GM18873 (cell line): ENCODE results near the gene RAB11B.
"Not testable (repeated sequence)": the region's sequence is repeated elsewhere in the genome, so short reads cannot be mapped to it uniquely, and the experiment has no call there.

Source experiments
- ATAC-seq: cut with Tn5 transposase; IDR thresholded peaks from one replicate; pipeline ENCODE4 v1.9.1; 2021; ENCODE audit warnings: mild to moderate bottlenecking, moderate library complexity, moderate number of reproducible peaks; ENCODE audit not compliant: unreplicated experiment, low FRiP score

RAB11B gene

GRCh38 chr19:8393192-8393870 lies 3.2 kb downstream of the RAB11B start:
- ATAC-seq, result no peak

GRCh38 chr19:8393871-8394250 lies 3.7 kb downstream of the RAB11B start:
- no peak for ATAC-seq

DNA sequence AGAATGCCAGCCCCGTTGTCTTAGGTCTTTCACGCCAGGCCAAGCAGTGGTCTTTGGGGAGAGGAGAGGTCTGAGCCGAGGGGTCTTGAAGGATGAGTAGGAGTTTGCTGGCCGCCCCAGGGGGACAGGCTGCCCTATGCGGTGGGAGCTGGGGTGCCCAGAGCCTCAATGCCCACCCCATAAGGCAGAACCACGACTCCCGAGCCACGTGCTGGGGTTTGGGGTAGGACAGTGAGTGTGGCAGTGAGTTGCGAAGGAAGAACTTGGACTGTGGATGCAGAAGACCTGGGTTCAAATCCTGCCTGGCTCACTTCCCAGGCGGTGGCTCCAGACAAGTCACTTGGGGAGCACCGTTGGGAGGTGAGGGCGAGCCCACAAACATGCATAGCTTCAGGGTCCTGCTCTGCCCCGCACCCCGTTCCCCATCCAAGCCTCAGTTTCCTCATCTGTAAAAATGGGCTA lies 5.5 kb downstream of the RAB11B start:
- ATAC-seq, result no peak

- ATAC-seq, result no peak
Measured at GRCh38 chr19:8396185-8396562, 6.0 kb downstream of the RAB11B start.

DNA sequence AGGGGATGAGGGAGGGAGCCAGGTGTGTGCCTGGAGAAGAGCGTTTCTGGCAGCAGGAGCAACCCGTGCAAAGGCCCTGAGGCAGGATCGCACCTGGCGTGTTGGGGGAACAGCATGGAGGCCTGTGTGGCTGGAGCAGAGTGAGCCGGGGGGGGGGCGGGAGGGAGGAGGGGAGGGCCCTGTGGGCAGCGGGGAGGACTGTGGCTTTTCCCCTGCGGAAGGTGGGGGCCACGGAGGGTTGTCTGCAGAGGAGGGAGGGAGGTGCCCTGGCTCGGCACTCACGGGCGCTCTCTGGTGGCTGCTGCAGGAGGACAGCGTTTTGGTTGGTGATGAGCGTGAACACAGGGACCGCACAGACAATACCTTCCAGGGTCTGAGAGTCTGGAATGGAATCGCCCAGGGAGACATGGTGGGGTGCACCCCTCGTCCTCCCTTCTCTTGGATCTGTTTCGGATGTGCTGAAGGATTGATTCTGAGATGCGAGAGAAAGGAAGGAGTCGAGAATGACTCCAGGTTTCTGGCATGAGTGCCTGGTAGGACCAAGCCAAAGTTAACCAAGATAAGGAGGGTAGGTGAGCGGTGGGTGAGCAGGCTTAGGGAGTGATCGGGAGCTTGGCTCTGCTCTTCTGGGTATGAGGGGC lies 6.5 kb downstream of the RAB11B start:
- ATAC-seq, result no peak

DNA sequence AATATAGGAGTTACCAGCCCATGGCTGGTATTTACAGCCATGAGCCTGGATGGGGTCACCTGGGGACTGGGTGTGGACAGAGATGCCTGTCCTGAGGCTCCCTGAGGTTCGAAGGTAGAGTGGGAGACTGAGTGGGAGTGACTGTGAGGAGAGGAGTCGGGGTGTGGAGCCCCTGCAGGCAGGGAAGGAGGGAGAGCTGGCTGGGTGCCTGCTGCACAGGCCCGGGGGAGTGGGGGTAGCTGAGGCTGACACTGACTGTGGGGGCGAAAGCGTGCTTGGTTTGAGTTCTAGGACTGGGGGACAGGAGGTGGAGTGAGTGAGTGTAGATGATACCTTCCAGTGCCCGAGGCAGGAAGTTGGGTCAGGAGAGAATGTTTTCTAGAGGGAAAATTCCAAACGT lies 7.1 kb downstream of the RAB11B start:
- ATAC-seq, result no peak

GRCh38 chr19:8397746-8398310 lies 7.7 kb downstream of the RAB11B start:
- ATAC-seq, result no peak

DNA sequence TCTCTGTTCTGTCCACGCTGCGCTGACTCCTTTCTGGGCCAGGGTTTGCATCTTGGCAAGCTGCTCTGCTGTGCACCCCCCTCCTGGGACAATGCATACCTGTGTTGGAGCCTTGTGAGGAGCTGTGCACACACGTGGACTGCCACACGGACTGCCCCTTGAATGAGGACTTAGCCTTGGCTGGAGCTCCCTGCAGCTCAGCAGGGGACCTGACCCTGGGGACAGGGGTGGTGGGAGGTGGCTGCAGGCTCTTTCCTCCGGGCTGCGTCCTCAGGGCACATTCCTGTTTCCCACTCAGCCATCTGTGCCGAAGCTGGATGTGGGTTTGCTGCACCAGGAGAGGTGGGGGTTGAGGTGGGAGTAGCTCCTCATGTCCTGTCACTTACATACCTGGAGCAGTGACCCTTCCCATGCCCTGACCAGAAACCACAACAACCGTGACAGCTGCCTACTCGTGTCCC lies 8.2 kb downstream of the RAB11B start:
- no peak for ATAC-seq

DNA sequence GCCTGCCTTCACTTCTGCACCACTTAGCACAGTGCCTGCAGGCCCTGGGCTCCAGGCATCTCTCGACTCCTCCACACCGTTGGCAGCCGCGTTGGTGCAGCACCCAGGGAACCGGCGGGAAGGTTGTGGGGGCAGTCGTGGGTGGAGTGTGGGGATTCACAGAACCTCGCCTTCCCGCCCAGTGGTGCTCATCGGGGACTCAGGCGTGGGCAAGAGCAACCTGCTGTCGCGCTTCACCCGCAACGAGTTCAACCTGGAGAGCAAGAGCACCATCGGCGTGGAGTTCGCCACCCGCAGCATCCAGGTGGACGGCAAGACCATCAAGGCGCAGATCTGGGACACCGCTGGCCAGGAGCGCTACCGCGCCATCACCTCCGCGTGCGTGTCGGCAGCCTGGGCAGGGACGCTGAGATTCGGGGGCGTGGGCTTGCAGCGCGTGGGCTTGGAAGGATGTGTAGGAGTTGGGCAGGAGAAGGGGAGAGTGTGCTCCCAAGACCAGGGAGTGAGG lies 9.6 kb downstream of the RAB11B start:
- no peak for ATAC-seq

DNA sequence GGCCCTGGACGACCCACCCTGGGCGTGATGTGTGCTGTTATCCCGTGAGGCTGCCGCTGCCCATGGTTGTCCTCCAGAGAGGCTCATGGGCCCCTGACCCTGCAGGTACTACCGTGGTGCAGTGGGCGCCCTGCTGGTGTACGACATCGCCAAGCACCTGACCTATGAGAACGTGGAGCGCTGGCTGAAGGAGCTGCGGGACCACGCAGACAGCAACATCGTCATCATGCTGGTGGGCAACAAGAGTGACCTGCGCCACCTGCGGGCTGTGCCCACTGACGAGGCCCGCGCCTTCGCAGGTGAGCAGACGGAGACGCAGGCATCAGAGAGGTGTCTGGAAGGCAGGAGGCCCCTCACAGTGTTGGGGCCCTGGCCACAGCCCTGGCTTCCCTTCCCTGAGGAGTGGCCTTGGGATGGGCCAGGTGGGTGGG lies 11.8 kb downstream of the RAB11B start:
- ATAC-seq, result no peak

GRCh38 chr19:8403098-8403819 lies 13.1 kb downstream of the RAB11B start:
- no peak for ATAC-seq

DNA sequence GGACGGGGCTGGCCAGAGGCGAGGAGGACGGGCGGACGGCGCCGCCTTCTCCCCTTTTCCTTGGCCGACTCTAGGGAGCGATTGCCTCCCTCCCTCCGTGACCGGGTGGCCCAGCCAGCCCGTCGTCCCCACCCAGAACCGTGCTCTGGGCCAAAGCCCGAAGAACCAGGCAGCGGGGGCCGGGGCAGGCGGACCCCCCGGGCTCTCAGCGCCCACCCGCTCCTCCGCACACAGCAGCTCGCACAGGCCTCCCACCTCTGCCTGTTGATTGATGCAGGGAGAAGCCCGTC lies 13.6 kb downstream of the RAB11B start:
- ATAC-seq, result no peak

DNA sequence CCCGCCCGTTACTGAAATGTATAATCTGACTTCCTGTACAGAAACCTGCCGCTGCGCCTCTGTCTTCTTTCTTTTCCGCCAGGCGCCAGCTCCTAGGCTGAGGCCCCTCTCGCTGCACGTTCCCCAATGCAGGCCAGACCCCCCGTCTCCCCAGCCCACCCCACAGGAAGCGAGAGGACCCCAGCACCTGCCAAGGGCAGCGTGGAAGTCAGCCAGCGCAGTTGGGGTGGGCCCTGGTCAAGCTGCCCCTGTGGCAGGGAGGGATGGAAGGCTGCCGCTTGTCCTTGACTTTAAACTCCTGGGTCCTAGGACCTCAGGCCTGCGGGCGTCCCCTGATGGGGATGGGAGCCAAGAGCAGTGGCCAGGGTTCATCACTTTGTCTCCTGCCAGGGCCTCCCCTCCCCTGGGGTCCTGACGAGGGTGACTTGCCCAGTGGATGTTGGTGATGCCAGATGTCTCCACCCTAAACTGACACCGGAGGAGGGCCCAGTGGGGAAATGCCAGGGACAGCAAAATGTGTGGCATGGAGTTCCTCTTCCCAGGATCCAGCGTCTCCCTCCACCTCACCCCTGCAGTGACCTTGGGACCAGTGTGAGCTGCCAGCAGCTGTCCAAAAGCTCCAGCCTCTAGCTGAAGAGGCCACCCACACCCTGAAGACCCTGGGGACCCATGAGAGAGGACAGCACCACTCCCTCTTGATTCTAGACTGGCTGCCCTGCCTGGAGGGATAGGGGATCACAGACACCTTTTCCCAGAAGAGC lies 14.4 kb downstream of the RAB11B start:
- ATAC-seq, result no peak

GRCh38 chr19:8410718-8411117 lies 20.6 kb downstream of the RAB11B start:
- ATAC-seq, result not testable (repeated sequence)

GRCh38 chr19:8412783-8413628 lies 22.8 kb downstream of the RAB11B start, which contains the start of gene MARCHF2:
MARCHF2 (plus strand) TSS chr19:8413305; CDS start chr19:8421841, 8,536 bp downstream.
- peak; percentile 95 for ATAC-seq

DNA sequence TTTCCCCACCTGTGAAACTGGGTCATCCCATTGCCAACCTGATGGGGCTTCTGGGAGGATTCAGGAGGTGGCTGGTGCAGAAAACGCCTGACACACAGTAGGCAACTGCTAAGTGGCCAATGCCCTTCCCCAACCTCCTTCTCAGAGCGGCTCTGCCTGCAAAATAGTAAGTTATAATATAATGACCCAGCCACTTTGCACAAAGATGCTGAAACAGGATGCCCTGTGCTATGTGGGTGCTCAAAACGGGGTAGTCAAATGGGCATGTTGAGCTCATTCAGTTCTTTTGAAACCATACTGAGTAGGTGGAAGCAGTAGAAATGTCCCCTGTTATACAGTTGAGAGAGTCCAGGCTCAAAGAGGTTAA lies 23.5 kb downstream of the RAB11B start:
- ATAC-seq, result no peak

GRCh38 chr19:8416796-8417195 lies 26.6 kb downstream of the RAB11B start:
- no peak for ATAC-seq

DNA sequence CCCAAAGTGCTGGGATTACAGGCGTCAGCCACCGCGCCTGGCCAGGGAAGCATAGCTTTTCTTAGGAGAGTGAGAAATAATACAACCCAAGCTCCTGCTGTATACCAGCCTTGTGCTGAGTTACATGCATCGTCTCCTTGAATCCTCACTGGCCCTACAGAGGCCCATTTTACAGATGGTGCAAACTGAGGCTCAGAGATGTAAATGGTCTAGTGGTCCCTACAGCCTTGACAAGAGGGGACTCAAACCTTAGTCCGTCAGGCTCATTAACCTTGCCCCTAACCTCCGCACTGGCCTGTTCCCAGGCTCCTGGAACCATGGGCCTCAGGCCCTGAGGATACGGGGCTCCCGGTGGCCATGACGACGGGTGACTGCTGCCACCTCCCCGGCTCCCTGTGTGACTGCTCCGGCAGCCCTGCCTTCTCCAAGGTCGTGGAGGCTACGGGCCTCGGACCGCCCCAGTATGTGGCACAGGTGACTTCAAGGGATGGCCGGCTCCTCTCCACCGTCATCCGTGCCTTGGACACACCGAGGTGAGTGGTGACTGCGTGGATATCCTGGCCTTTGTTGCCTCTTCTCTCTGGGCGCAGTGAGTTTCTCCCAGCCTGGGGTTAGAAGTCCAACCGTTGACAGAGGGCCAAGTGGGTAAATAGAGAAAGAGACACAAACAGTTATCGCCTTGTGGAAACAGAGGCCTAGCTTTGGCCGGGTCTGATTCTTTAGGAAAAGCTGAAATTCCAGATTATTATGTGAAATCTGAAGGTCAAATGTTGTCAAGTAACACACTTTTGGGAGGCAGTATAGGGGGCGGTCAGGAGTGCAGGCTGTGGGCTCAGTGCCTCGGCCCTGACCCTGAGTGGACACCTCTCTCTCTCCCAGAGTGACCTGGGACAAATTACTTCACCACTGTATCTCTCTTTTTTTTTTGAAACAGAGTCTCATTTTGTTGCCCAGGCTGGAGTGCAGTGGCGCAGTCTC lies 31.6 kb downstream of the RAB11B start:
- ATAC-seq, result no peak
